OCI-LY1 (cell line): ENCODE measurements around the gene MRPL58.

ENCODE experiments used
- H2AFZ ChIP-seq: fragments of 200-600 bp; sonication (generic), shearing (Covaris generic); 2 replicates; pipeline ENCODE4 v1.6.0; 2014; ENCODE audit warnings: antibody characterized with exemption, mild to moderate bottlenecking, low read length
- H3F3A ChIP-seq: fragments of 200-600 bp; sonication (generic), shearing (Covaris generic); 2 replicates; pipeline ENCODE4 v1.6.0; 2014; ENCODE audit warnings: mild to moderate bottlenecking, antibody characterized with exemption, low read length, moderate library complexity; ENCODE audit not compliant: insufficient read depth
- H3K27ac ChIP-seq: fragments of 200-600 bp; sonication (generic); 2 replicates; pipeline ENCODE4 v1.5.1; 2014; ENCODE audit warnings: low read length, mixed run types, mild to moderate bottlenecking, low read depth; ENCODE audit not compliant: poor library complexity, severe bottlenecking
- H3K27me3 ChIP-seq: fragments of 200-600 bp; sonication (generic); 2 replicates; pipeline ENCODE4 v1.6.0; 2014; ENCODE audit warnings: antibody characterized with exemption, mild to moderate bottlenecking, low read length, moderate library complexity; ENCODE audit not compliant: insufficient read depth
- H3K36me3 ChIP-seq: fragments of 200-600 bp; sonication (generic); 2 replicates; pipeline ENCODE4 v1.6.1; 2014; ENCODE audit warnings: mild to moderate bottlenecking, antibody characterized with exemption, low read length, moderate library complexity, mixed read lengths; ENCODE audit not compliant: insufficient read depth
- H3K4me1 ChIP-seq: fragments of 200-600 bp; sonication (generic); 2 replicates; pipeline ENCODE4 v1.5.1; 2014; ENCODE audit warnings: mild to moderate bottlenecking, low read length, moderate library complexity; ENCODE audit not compliant: insufficient read depth, severe bottlenecking
- H3K4me2 ChIP-seq: fragments of 200-600 bp; sonication (generic), shearing (Covaris generic); 2 replicates; pipeline ENCODE4 v1.6.1; 2014; ENCODE audit warnings: low read length
- H3K4me3 ChIP-seq: fragments of 200-600 bp; sonication (generic); 2 replicates; pipeline ENCODE4 v1.5.1; 2014; ENCODE audit warnings: low read length, low read depth, mild to moderate bottlenecking, mixed read lengths; ENCODE audit not compliant: poor library complexity, severe bottlenecking
- H3K79me2 ChIP-seq: fragments of 200-600 bp; shearing (Covaris generic); 2 replicates; pipeline ENCODE4 v1.6.1; 2016; ENCODE audit warnings: mixed run types, low read length, mixed read lengths; ENCODE audit not compliant: insufficient read depth
- H3K9ac ChIP-seq: fragments of 200-600 bp; sonication (generic), shearing (Covaris generic); 2 replicates; pipeline ENCODE4 v1.6.1; 2014; ENCODE audit warnings: mild to moderate bottlenecking, low read length, mixed read lengths
- H3K9me2 ChIP-seq: fragments of 200-600 bp; sonication (generic), shearing (Covaris generic); 2 replicates; pipeline ENCODE4 v1.6.1; 2014; ENCODE audit warnings: low read depth, mild to moderate bottlenecking, low read length, mixed read lengths
- H3K9me3 ChIP-seq: fragments of 200-600 bp; shearing (Covaris generic); 2 replicates; pipeline ENCODE4 v1.6.1; 2014; ENCODE audit warnings: low read length, mixed read lengths
- H4K20me1 ChIP-seq: fragments of 200-600 bp; sonication (generic), shearing (Covaris generic); 2 replicates; pipeline ENCODE4 v1.6.0; 2016; ENCODE audit warnings: mild to moderate bottlenecking, low read length; ENCODE audit not compliant: insufficient read depth
- CTCF ChIP-seq: fragments of 200-600 bp; sonication (generic), shearing (Covaris generic); IDR thresholded peaks from 2 replicates; pipeline ENCODE4 v1.5.1; 2017; ENCODE audit warnings: mild to moderate bottlenecking, antibody characterized with exemption, low read length, moderate library complexity, mixed read lengths
- EZH2 ChIP-seq: fragments of 200-600 bp; sonication (generic), shearing (Covaris generic); IDR thresholded peaks from 2 replicates; pipeline ENCODE4 v1.8.0; 2017; ENCODE audit warnings: borderline replicate concordance, mixed run types, mild to moderate bottlenecking, antibody characterized with exemption, low read length, moderate library complexity, mixed read lengths

Gene MRPL58

GRCh38 chr17:75003070-75003956, 9.2 kb upstream of the MRPL58 start:
- H3K27ac ChIP-seq: no peak overlapping the region
- no peak for TF ChIP-seq EZH2
- no peak for TF ChIP-seq CTCF
- no peaks in the 10 kb centered on the region for H4K20me1 ChIP-seq
- no peak overlapping the region for H3K4me3 ChIP-seq
- H3K9me3 ChIP-seq: no peaks in the 10 kb centered on the region
- H3K79me2 ChIP-seq: no peaks in the 10 kb centered on the region
- H2AFZ ChIP-seq: no peak overlapping the region
- H3K9me2 ChIP-seq: no peaks in the 10 kb centered on the region
- no peaks in the 10 kb centered on the region for H3K36me3 ChIP-seq
- H3K27me3 ChIP-seq: no peaks in the 10 kb centered on the region
- H3K4me1 ChIP-seq: no peaks in the 10 kb centered on the region
- no peak overlapping the region for H3K9ac ChIP-seq
- H3K4me2 ChIP-seq: no peak overlapping the region
- H3F3A ChIP-seq: no peaks in the 10 kb centered on the region

GRCh38 chr17:75003957-75004355, 8.5 kb upstream of the MRPL58 start:
- no peaks in the 10 kb centered on the region for H3K4me1 ChIP-seq

GRCh38 chr17:75004371-75004770, 8.1 kb upstream of the MRPL58 start:
- Histone ChIP-seq H3K9ac (no peak overlapping the region), H3K4me2 (no peak overlapping the region), H3K27ac (no peak overlapping the region), H4K20me1 (no peaks in the 10 kb centered on the region), H3K9me3 (no peaks in the 10 kb centered on the region), H3K4me3 (no peak overlapping the region), H3K36me3 (no peaks in the 10 kb centered on the region), H3K27me3 (no peaks in the 10 kb centered on the region), H3F3A (no peaks in the 10 kb centered on the region), H3K4me1 (no peaks in the 10 kb centered on the region), H3K79me2 (no peaks in the 10 kb centered on the region), H2AFZ (no peak overlapping the region), H3K9me2 (no peaks in the 10 kb centered on the region)
- no peak for TF ChIP-seq CTCF
- TF ChIP-seq EZH2: no peak

More at GRCh38 chr17:75003957-75004355, 8.5 kb upstream of the MRPL58 start:
- H3K9me2 ChIP-seq: no peaks in the 10 kb centered on the region
- H3F3A ChIP-seq: no peaks in the 10 kb centered on the region
- H4K20me1 ChIP-seq: no peaks in the 10 kb centered on the region
- no peak overlapping the region for H3K4me3 ChIP-seq
- H3K36me3 ChIP-seq: no peaks in the 10 kb centered on the region
- H3K27ac ChIP-seq: no peak overlapping the region
- H3K9me3 ChIP-seq: no peaks in the 10 kb centered on the region
- no peak overlapping the region for H3K4me2 ChIP-seq
- TF ChIP-seq EZH2 (no peak), CTCF (no peak)
- H3K79me2 ChIP-seq: no peaks in the 10 kb centered on the region
- no peak overlapping the region for H2AFZ ChIP-seq
- no peaks in the 10 kb centered on the region for H3K27me3 ChIP-seq
- no peak overlapping the region for H3K9ac ChIP-seq
